Spleen (tissue), 11 donors: Measurements from ENCODE around the gene SEPTIN3. TPM values are rescaled to one million over a fixed set of nuclear protein-coding genes. Genes with fewer than 3 reads are reported as not detected.
A peak's percentile ranks its signal among the peaks of the same experiment; 100 is the strongest.

Experiments
- DNase-seq: peaks from one replicate; pipeline ENCODE4 v3.0.0-alpha.2; 2020
- H3K27ac ChIP-seq, 8 donors: fragments of 200-600 bp; sonication (generic) in 7 of 8; 1 replicate in 4 of 8; 2 replicates in 4 of 8; pipeline versions ENCODE4 v1.5.0 to v1.8.0; 2016 to 2021; ENCODE audit warnings: inconsistent platforms in 4 of 8, mild to moderate bottlenecking in 4 of 8, moderate library complexity in 1 of 8
- H3K27me3 ChIP-seq, 7 donors: fragments of 200-600 bp; sonication (generic) in 6 of 7; replicated peaks in 1 of 7; 1 replicate in 4 of 7; 2 replicates in 3 of 7; pipeline versions ENCODE4 v1.5.0 to v1.8.0; 2016 to 2021; ENCODE audit warnings: inconsistent platforms in 3 of 7, mild to moderate bottlenecking in 1 of 7
- H3K36me3 ChIP-seq, 6 donors: fragments of 200-600 bp; sonication (generic) in 5 of 6; 1 replicate in 4 of 6; 2 replicates in 2 of 6; pipeline versions ENCODE4 v1.5.0 to v1.8.0; 2016 to 2021; ENCODE audit warnings: inconsistent platforms in 2 of 6
- H3K4me1 ChIP-seq, 6 donors: fragments of 200-600 bp; sonication (generic) in 5 of 6; 1 replicate in 3 of 6; 2 replicates in 3 of 6; pipeline versions ENCODE4 v1.5.0 to v1.8.0; 2016 to 2021; ENCODE audit warnings: inconsistent platforms in 3 of 6
- H3K4me3 ChIP-seq, 8 donors: fragments of 200-600 bp; sonication (generic) in 7 of 8; 1 replicate in 4 of 8; 2 replicates in 4 of 8; pipeline versions ENCODE4 v1.5.0 to v1.8.0; 2016 to 2021; ENCODE audit warnings: inconsistent platforms in 4 of 8, mild to moderate bottlenecking in 4 of 8, moderate library complexity in 2 of 8
- H3K9me3 ChIP-seq, 8 donors: fragments of 200-600 bp; sonication (generic) in 7 of 8; 1 replicate in 4 of 8; 2 replicates in 4 of 8; pipeline versions ENCODE4 v1.5.0 to v1.8.0; 2016 to 2021; ENCODE audit warnings: inconsistent platforms in 4 of 8
- POLR2A ChIP-seq, 3 donors: fragments of 450-650 bp; IDR thresholded peaks; one replicate each; pipeline ENCODE4 v1.5.1; 2017; ENCODE audit warnings: antibody characterized with exemption in 3 of 3, mild to moderate bottlenecking in 1 of 3
- POLR2AphosphoS5 ChIP-seq, 3 donors: sonication (generic); formaldehyde crosslinking; IDR thresholded peaks; one replicate each; pipeline ENCODE4 v1.5.1; 2017; ENCODE audit warnings: antibody characterized with exemption in 3 of 3
- WGBS, 5 donors: extraction: QIAGEN DNeasy Blood & Tissue Kit in 3 of 5; methylation state at CpG; one replicate each; pipeline versions ENCODE4 v1.1.5 to v1.1.7; 2013 to 2018; 5-methylcytosine and 5-hydroxymethylcytosine counted together
- intact Hi-C: fragments of 100-400 bp; cut with DNase I; formaldehyde crosslinking; loops from one replicate; pipeline ENCODE4 v1.15.0; 2023; ENCODE audit warnings: low total_unique reads
- polyA plus RNA-seq, 3 donors: library from polyadenylated mRNA; stranded (reverse); fragments of 200-250 nt; gene quantifications; one replicate each; pipeline ENCODE4 v1.2.1, GENCODE V29; 2013
- total RNA-seq, 7 donors: library from RNA; depleted of rRNA in 3 of 7; stranded (reverse); fragments of >200 nt in 3 of 7; fragmentation: NEBNext Ultra II Directional in 4 of 7; extraction: Animal tissue kit (Norgen Biotek cat#: 25700) in 4 of 7; gene quantifications; one replicate each; pipeline versions ENCODE4 v1.1.0 to v1.2.1, GENCODE V29; 2016 to 2021
- TF ChIP-seq, protein P1 (sequence below), 11 experiments: fragments of 200-600 bp in 7 of 11; fragments of 450-650 bp in 4 of 11; sonication (generic) in 4 of 11; IDR thresholded peaks in 8 of 11; conservative IDR thresholded peaks in 3 of 11; 1 replicate in 7 of 11; 2 replicates in 4 of 11; pipeline versions ENCODE4 v1.4.0 to v1.8.0; 2016 to 2021; ENCODE audit warnings: antibody characterized with exemption in 11 of 11, inconsistent platforms in 4 of 11, mild to moderate bottlenecking in 1 of 11
- donor health status: healthy with polysubstance abuse.
- donor health status: DM: no; HTN: no; CAD: no; lungs with moderate emphysema.
- donor health status: DM: no; HTN: no; CAD: no.
- donor health status: Bipolar disorder and iron deficiency.
- donor health status: healthy.
- donor health status: DM: no; HTN: no; CAD: no.
- donor health status: DM: yes; HTN: yes; CAD: no.

The SEPTIN3 gene
- total and polyA plus RNA-seq, 10 donors: 0.07 to 1.0 (median 0.20) TPM

- peak within 1 kb of the TSS; percentile 30 to 83 (median 53) for H3K4me3 ChIP-seq
- TF ChIP-seq POLR2A (IDR thresholded peaks at IDR 0.05) (peak in 2 of 3 donors; percentile 20 to 43), POLR2AphosphoS5 (IDR thresholded peaks at IDR 0.05) (peak; percentile 92 to 93 (median 93))
- TF ChIP-seq, protein P1, sequence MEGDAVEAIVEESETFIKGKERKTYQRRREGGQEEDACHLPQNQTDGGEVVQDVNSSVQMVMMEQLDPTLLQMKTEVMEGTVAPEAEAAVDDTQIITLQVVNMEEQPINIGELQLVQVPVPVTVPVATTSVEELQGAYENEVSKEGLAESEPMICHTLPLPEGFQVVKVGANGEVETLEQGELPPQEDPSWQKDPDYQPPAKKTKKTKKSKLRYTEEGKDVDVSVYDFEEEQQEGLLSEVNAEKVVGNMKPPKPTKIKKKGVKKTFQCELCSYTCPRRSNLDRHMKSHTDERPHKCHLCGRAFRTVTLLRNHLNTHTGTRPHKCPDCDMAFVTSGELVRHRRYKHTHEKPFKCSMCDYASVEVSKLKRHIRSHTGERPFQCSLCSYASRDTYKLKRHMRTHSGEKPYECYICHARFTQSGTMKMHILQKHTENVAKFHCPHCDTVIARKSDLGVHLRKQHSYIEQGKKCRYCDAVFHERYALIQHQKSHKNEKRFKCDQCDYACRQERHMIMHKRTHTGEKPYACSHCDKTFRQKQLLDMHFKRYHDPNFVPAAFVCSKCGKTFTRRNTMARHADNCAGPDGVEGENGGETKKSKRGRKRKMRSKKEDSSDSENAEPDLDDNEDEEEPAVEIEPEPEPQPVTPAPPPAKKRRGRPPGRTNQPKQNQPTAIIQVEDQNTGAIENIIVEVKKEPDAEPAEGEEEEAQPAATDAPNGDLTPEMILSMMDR (IDR thresholded peaks at IDR 0.05 in 8 of 11, conservative IDR thresholded peaks at IDR 0.05 in 3 of 11): no peak
- H3K36me3 ChIP-seq: peaks cover 0 to 9% (median 0%) of the 10 kb centered on the region in 6 donors
- H3K27me3 ChIP-seq: peaks cover 0 to 8% (median 0%) of the 10 kb centered on the region in 7 donors
- intact Hi-C loops: no loop called here
- H3K9me3 ChIP-seq: peaks cover 0 to 21% (median 0%) of the 10 kb centered on the region in 8 donors
- H3K4me1 ChIP-seq: peaks cover 4 to 19% (median 10%) of the 10 kb centered on the region in 6 donors
- H3K27ac ChIP-seq: peak within 1 kb of the TSS in 7 of 8 donors; percentile 20 to 80 (median 61)
- 29 to 40% (median 32%) methylated on average over 54 to 71 of the region's 71 CpGs for WGBS, 5 donors
- DNase-seq: peak; percentile 96
Observed at GRCh38 chr22:41998361-41999261, 29.4 kb downstream of the SEPTIN3 start, which contains the start of gene WBP2NL. TSS of gene WBP2NL (plus strand) at chr22:41998788. CDS start at chr22:41998819, 31 bp downstream.

DNA sequence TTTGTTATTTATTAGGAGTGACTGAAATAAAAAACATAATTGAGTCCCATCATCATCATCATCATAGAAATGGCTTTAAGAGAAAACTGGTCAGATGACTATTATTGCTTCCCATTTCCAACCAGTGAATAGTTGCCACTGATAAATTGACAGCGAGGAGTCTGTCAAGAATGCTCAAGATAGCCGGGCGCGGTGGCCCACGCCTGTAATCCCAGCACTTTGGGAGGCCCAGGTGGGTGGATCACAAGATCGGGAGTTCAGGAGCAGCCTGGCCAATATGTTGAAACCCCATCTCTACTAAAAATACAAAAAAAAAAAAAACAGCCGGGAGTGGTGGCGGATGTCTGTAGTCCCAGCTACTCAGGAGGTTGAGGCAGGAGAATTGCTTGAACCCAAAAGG, 31.2 kb downstream of the SEPTIN3 start:
- 93 to 99% (median 97%) methylated on average over 8 of the region's 8 CpGs for WGBS, 5 donors
- no peak for TF ChIP-seq POLR2A (IDR thresholded peaks at IDR 0.05)
- TF ChIP-seq POLR2AphosphoS5 (IDR thresholded peaks at IDR 0.05): no peak
- TF ChIP-seq, protein P1 (IDR thresholded peaks at IDR 0.05 in 8 of 11, conservative IDR thresholded peaks at IDR 0.05 in 3 of 11): no peak
- H3K27me3 ChIP-seq: peaks cover 0 to 8% (median 0%) of the 10 kb centered on the region in 7 donors
- peaks cover 0 to 9% (median 0%) of the 10 kb centered on the region in 6 donors for H3K36me3 ChIP-seq
- DNase-seq: no peak
- no peak overlapping the region for H3K4me3 ChIP-seq
- peaks cover 4 to 19% (median 10%) of the 10 kb centered on the region in 6 donors for H3K4me1 ChIP-seq
- H3K9me3 ChIP-seq: peaks cover 0 to 38% (median 11%) of the 10 kb centered on the region in 8 donors
- intact Hi-C loops: no loop called here
- no peak overlapping the region for H3K27ac ChIP-seq

DNA sequence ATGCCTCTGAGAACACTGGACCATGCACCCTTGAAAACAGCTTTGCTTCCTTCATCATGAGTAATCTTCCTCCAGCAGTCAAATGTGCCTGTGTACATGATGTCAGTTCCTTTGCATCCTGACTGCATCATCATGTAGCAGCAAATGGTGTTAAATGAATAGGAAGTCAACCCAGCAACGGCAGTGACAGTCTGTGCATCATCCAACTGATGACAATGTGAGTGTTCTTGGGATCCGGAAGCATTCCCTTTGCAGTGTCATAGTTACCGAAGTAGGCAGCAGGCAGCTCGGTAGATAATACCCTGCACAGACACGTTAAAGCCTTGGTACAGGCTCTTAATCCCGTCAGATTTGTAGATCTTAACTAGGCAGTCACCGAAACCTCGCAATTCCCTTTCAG, 31.9 kb downstream of the SEPTIN3 start:
- peaks cover 0 to 8% (median 0%) of the 10 kb centered on the region in 7 donors for H3K27me3 ChIP-seq
- TF ChIP-seq POLR2AphosphoS5 (IDR thresholded peaks at IDR 0.05): no peak
- TF ChIP-seq, protein P1 (IDR thresholded peaks at IDR 0.05 in 8 of 11, conservative IDR thresholded peaks at IDR 0.05 in 3 of 11): no peak
- no peak for TF ChIP-seq POLR2A (IDR thresholded peaks at IDR 0.05)
- peaks cover 4 to 19% (median 10%) of the 10 kb centered on the region in 6 donors for H3K4me1 ChIP-seq
- no peak overlapping the region for H3K27ac ChIP-seq
- 80 to 93% (median 84%) methylated on average over 8 of the region's 8 CpGs for WGBS, 5 donors
- peaks cover 3 to 44% (median 16%) of the 10 kb centered on the region in 8 donors for H3K9me3 ChIP-seq
- H3K36me3 ChIP-seq: peaks cover 0 to 9% (median 0%) of the 10 kb centered on the region in 6 donors
- H3K4me3 ChIP-seq: no peak overlapping the region
- DNase-seq: no peak
- intact Hi-C loops: no loop called here

- no peak for DNase-seq
- no peak overlapping the region for H3K4me3 ChIP-seq
- peaks cover 3 to 46% (median 18%) of the 10 kb centered on the region in 8 donors for H3K9me3 ChIP-seq
- WGBS, 5 donors: 92 to 97% (median 97%) methylated on average over 11 to 12 of the region's 12 CpGs
- no peak overlapping the region for H3K27ac ChIP-seq
- intact Hi-C loops: no loop called here
- TF ChIP-seq POLR2A (IDR thresholded peaks at IDR 0.05) (no peak), POLR2AphosphoS5 (IDR thresholded peaks at IDR 0.05) (no peak)
- TF ChIP-seq, protein P1 (IDR thresholded peaks at IDR 0.05 in 8 of 11, conservative IDR thresholded peaks at IDR 0.05 in 3 of 11): no peak
- peaks cover 0 to 8% (median 0%) of the 10 kb centered on the region in 7 donors for H3K27me3 ChIP-seq
- peaks cover 4 to 19% (median 10%) of the 10 kb centered on the region in 6 donors for H3K4me1 ChIP-seq
- H3K36me3 ChIP-seq: peaks cover 0 to 9% (median 0%) of the 10 kb centered on the region in 6 donors
Observed at GRCh38 chr22:42001706-42002105, 32.5 kb downstream of the SEPTIN3 start.
